SU-DHL-6 (cell line): Measurements from ENCODE around the gene NHS.

Experiments used
- H2AFZ ChIP-seq: fragments of 200-600 bp; sonication (generic); 2 replicates; pipeline ENCODE4 v1.6.1; 2014; ENCODE audit warnings: low read depth, mild to moderate bottlenecking, moderate library complexity, mixed read lengths, antibody characterized with exemption, low read length; ENCODE audit not compliant: severe bottlenecking
- H3F3A ChIP-seq: fragments of 200-600 bp; shearing (Covaris generic); 2 replicates; pipeline ENCODE4 v1.6.0; 2016; ENCODE audit warnings: antibody characterized with exemption, mild to moderate bottlenecking; ENCODE audit not compliant: insufficient read depth
- H3K27ac ChIP-seq: fragments of 200-600 bp; sonication (generic); 2 replicates; pipeline ENCODE4 v1.5.1; 2016; ENCODE audit warnings: low read depth, mild to moderate bottlenecking, low read length, moderate library complexity, mixed read lengths
- H3K27me3 ChIP-seq: fragments of 200-600 bp; sonication (generic), shearing (Covaris generic); 2 replicates; pipeline ENCODE4 v1.6.0; 2014; ENCODE audit warnings: mild to moderate bottlenecking, low read length
- H3K36me3 ChIP-seq: fragments of 200-600 bp; sonication (generic); 2 replicates; pipeline ENCODE4 v1.6.1; 2014; ENCODE audit warnings: mild to moderate bottlenecking, low read length, mixed read lengths
- H3K4me2 ChIP-seq: fragments of 300-600, 200-600 bp; shearing (Covaris generic), sonication (generic); 2 replicates; pipeline ENCODE4 v1.6.0; 2014; ENCODE audit warnings: low read length, low read depth, mild to moderate bottlenecking; ENCODE audit not compliant: poor library complexity, severe bottlenecking
- H3K4me3 ChIP-seq: fragments of 200-600 bp; sonication (generic); 2 replicates; pipeline ENCODE4 v1.5.1; 2014; ENCODE audit warnings: antibody characterized with exemption, low read length, mild to moderate bottlenecking, mixed read lengths; ENCODE audit not compliant: insufficient read depth, poor library complexity, severe bottlenecking
- H3K79me2 ChIP-seq: fragments of 200-600 bp; sonication (generic); 2 replicates; pipeline ENCODE4 v1.6.1; 2014; ENCODE audit warnings: mild to moderate bottlenecking, low read length, moderate library complexity; ENCODE audit not compliant: insufficient read depth
- H3K9ac ChIP-seq: fragments of 200-600 bp; sonication (generic); 2 replicates; pipeline ENCODE4 v1.7.0; 2014; ENCODE audit warnings: mild to moderate bottlenecking, low read length
- H3K9me2 ChIP-seq: fragments of 200-600 bp; sonication (generic); replicated peaks from 2 replicates; pipeline ENCODE4 v1.6.1; 2014; ENCODE audit warnings: low read length; ENCODE audit not compliant: insufficient read depth
- H3K9me3 ChIP-seq: fragments of 200-600 bp; sonication (generic); 2 replicates; pipeline ENCODE4 v1.6.1; 2014; ENCODE audit warnings: low read length, mixed read lengths; ENCODE audit not compliant: insufficient read depth
- H4K20me1 ChIP-seq: fragments of 200-600 bp; sonication (generic); 2 replicates; pipeline ENCODE4 v1.6.1; 2014; ENCODE audit warnings: low read depth, mild to moderate bottlenecking, antibody characterized with exemption, low read length, moderate library complexity, mixed read lengths
- EZH2phosphoT487 ChIP-seq: fragments of 200-600 bp; sonication (generic), shearing (Covaris generic); conservative IDR thresholded peaks from 2 replicates; pipeline ENCODE4 v1.6.1; 2018; ENCODE audit warnings: mild to moderate bottlenecking, antibody characterized with exemption, low read length, moderate library complexity, mixed read lengths
- TF ChIP-seq, protein P1 (sequence below): fragments of 200-600 bp; sonication (generic); IDR thresholded peaks from one replicate; pipeline ENCODE4 v1.5.1; 2017; ENCODE audit warnings: antibody characterized with exemption, mild to moderate bottlenecking, low read length, moderate library complexity; ENCODE audit not compliant: insufficient read depth, poor library complexity, severe bottlenecking

The NHS gene

DNA sequence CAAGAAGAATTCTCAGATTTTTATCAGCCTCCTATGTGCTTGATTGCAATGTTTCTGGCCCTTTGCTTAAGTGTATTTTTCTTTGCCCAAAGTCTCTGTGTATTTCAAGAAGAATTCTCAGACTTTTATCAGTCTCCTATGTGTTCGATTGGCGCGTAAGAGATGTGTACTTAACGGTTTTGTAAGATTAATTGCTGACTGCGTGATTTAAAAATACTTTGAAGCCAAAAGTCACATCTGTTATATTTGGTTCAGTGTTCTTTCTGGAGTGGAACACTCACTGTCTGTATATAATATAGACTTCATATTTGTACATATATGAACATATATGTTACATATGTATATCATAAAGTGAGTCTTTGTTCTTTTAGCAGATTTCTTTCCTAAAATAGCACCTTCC lies 373.7 kb downstream of the NHS start:
- TF ChIP-seq, protein P1, sequence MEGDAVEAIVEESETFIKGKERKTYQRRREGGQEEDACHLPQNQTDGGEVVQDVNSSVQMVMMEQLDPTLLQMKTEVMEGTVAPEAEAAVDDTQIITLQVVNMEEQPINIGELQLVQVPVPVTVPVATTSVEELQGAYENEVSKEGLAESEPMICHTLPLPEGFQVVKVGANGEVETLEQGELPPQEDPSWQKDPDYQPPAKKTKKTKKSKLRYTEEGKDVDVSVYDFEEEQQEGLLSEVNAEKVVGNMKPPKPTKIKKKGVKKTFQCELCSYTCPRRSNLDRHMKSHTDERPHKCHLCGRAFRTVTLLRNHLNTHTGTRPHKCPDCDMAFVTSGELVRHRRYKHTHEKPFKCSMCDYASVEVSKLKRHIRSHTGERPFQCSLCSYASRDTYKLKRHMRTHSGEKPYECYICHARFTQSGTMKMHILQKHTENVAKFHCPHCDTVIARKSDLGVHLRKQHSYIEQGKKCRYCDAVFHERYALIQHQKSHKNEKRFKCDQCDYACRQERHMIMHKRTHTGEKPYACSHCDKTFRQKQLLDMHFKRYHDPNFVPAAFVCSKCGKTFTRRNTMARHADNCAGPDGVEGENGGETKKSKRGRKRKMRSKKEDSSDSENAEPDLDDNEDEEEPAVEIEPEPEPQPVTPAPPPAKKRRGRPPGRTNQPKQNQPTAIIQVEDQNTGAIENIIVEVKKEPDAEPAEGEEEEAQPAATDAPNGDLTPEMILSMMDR: no peak
- TF ChIP-seq EZH2phosphoT487: no peak
- Histone ChIP-seq H3K27ac (no peak overlapping the region), H3K36me3 (no peaks in the 10 kb centered on the region), H3K9ac (no peak overlapping the region), H3K79me2 (no peaks in the 10 kb centered on the region), H3K27me3 (no peaks in the 10 kb centered on the region), H3K4me3 (no peak overlapping the region), H3K9me2 (no peaks in the 10 kb centered on the region), H4K20me1 (no peaks in the 10 kb centered on the region), H3K4me2 (no peak overlapping the region), H3K9me3 (no peaks in the 10 kb centered on the region), H2AFZ (no peak overlapping the region), H3F3A (no peaks in the 10 kb centered on the region)

DNA sequence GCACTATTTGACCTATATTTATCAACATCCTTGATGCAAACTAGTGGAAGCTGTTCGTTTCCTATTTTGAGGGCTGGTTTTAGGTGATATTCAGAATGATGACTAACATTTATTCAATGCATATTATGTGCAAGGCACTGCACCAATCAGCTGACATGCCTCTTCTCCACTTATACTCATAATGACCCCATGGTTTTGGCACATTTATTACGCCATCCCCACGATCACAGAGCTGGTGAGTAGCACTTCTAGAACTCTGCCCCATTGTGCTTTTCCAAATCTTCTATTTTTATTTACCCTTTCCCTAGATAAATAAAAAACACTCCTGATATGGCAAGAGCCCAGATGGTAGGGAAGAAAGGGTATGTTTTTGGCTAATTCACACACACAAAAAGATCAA lies 375.4 kb downstream of the NHS start:
- no peaks in the 10 kb centered on the region for H4K20me1 ChIP-seq
- H3K79me2 ChIP-seq: no peaks in the 10 kb centered on the region
- no peak overlapping the region for H2AFZ ChIP-seq
- H3F3A ChIP-seq: no peaks in the 10 kb centered on the region
- H3K27ac ChIP-seq: no peak overlapping the region
- no peaks in the 10 kb centered on the region for H3K9me2 ChIP-seq
- no peaks in the 10 kb centered on the region for H3K9me3 ChIP-seq
- no peak overlapping the region for H3K4me2 ChIP-seq
- TF ChIP-seq, protein P1: no peak
- TF ChIP-seq EZH2phosphoT487: no peak
- no peaks in the 10 kb centered on the region for H3K36me3 ChIP-seq
- H3K9ac ChIP-seq: no peak overlapping the region
- H3K4me3 ChIP-seq: no peak overlapping the region
- H3K27me3 ChIP-seq: no peaks in the 10 kb centered on the region

DNA sequence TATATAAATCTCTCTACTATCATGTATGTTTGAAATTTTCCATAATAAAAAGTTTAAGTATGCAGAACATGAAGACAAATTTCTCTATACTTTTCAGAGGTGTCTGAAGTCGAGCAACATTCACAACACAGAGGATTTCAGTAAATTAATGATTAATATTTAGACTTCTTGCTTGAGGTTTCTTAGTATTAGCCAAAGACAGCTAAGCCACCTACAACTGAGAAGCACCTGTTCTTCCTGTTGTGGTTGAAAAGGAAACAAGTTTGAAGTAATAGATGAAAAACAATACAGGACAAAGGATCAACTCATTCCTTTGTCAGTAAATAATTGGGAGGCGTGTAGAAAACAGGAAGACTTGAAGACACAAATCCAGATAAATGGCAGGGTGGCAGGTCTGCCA lies 383.4 kb downstream of the NHS start:
- Histone ChIP-seq H2AFZ (no peak overlapping the region), H3K4me3 (no peak overlapping the region), H3K27ac (no peak overlapping the region), H3K27me3 (no peaks in the 10 kb centered on the region), H4K20me1 (no peaks in the 10 kb centered on the region), H3K79me2 (no peaks in the 10 kb centered on the region), H3K9me3 (no peaks in the 10 kb centered on the region), H3F3A (no peaks in the 10 kb centered on the region), H3K9me2 (no peaks in the 10 kb centered on the region), H3K36me3 (no peaks in the 10 kb centered on the region), H3K9ac (no peak overlapping the region), H3K4me2 (no peak overlapping the region)
- TF ChIP-seq EZH2phosphoT487: no peak
- TF ChIP-seq, protein P1: no peak
